Heart left ventricle (tissue), 16 donors: ENCODE results near the gene SERINC5. TPM values are rescaled to one million over a fixed set of nuclear protein-coding genes. Genes with fewer than 3 reads are reported as not detected.

Experiments used
- ATAC-seq, 4 donors: fragments of 200-7000 bp; cut with Tn5 transposase; one replicate each; pipeline ENCODE4 v1.9.1; 2020 to 2022; ENCODE audit warnings: moderate library complexity in 4 of 4, mild to moderate bottlenecking in 3 of 4, moderate number of reproducible peaks in 1 of 4
- DNase-seq, 5 donors: peaks; one replicate each; pipeline ENCODE4 v3.0.0-alpha.2; 2020
- H3K27ac ChIP-seq, 12 donors: fragments of 200-600 bp; sonication (generic) in 4 of 12; one replicate each; pipeline versions ENCODE4 v1.5.0 to v1.8.0; 2016 to 2022; ENCODE audit warnings: mild to moderate bottlenecking in 2 of 12
- H3K27me3 ChIP-seq, 9 donors: fragments of 200-600 bp; sonication (generic) in 2 of 9; one replicate each; pipeline versions ENCODE4 v1.5.1 to v1.8.0; 2016 to 2022; ENCODE audit warnings: mild to moderate bottlenecking in 3 of 9
- H3K36me3 ChIP-seq, 9 donors: fragments of 200-600 bp; sonication (generic) in 2 of 9; one replicate each; pipeline versions ENCODE4 v1.5.0 to v1.8.0; 2018 to 2022; ENCODE audit warnings: mild to moderate bottlenecking in 2 of 9
- H3K4me1 ChIP-seq, 12 donors: fragments of 200-600 bp; sonication (generic) in 4 of 12; one replicate each; pipeline versions ENCODE4 v1.5.0 to v1.8.0; 2016 to 2022; ENCODE audit warnings: mild to moderate bottlenecking in 3 of 12
- H3K4me3 ChIP-seq, 12 donors: fragments of 200-600 bp; sonication (generic) in 4 of 12; one replicate each; pipeline versions ENCODE4 v1.5.0 to v1.8.0; 2017 to 2022; ENCODE audit warnings: mild to moderate bottlenecking in 9 of 12, moderate library complexity in 4 of 12
- H3K9me3 ChIP-seq, 12 donors: fragments of 200-600 bp; sonication (generic) in 4 of 12; one replicate each; pipeline versions ENCODE4 v1.5.0 to v1.8.0; 2016 to 2022; ENCODE audit warnings: mild to moderate bottlenecking in 1 of 12
- CTCF ChIP-seq, 12 donors: fragments of 200-600 bp; sonication (generic) in 4 of 12; IDR thresholded peaks; one replicate each; pipeline versions ENCODE4 v1.5.0 to v1.8.0; 2018 to 2022; ENCODE audit warnings: antibody characterized with exemption in 12 of 12, mild to moderate bottlenecking in 5 of 12
- POLR2A ChIP-seq, 2 donors: fragments of 450-650 bp; IDR thresholded peaks; one replicate each; pipeline ENCODE4 v1.6.1; 2017; ENCODE audit warnings: antibody characterized with exemption in 2 of 2, mild to moderate bottlenecking in 2 of 2, moderate library complexity in 2 of 2
- WGBS, 4 donors: extraction: QIAGEN DNeasy Blood & Tissue Kit in 2 of 4; methylation state at CpG; one replicate each; pipeline versions ENCODE4 v1.1.5 to v1.1.7; 2013 to 2018; 5-methylcytosine and 5-hydroxymethylcytosine counted together
- intact Hi-C, 10 donors: fragments of 100-400 bp; cut with DNase I; formaldehyde crosslinking; loops; one replicate each; pipeline versions ENCODE4 v1.11.1 to v1.14.2; 2022
- polyA plus RNA-seq, 2 donors: library from polyadenylated mRNA; stranded (reverse); fragments of 200-250 nt; gene quantifications; one replicate each; pipeline ENCODE4 v1.2.3, GENCODE V29; 2013
- total RNA-seq, 9 donors: library from RNA; depleted of rRNA in 2 of 9; stranded (reverse); fragments of >200 nt in 2 of 9; fragmentation: NEBNext Ultra II Directional in 3 of 9; extraction: Animal tissue kit (Norgen Biotek cat#: 25700) in 3 of 9; gene quantifications; one replicate each; pipeline versions ENCODE4 v1.1.0 to v1.2.4, GENCODE V29; 2016 to 2023
- donor health status: ischemic (EF 13 %, LVEDD 7.1; RV severe dilation, severe dysfunction).
- donor health status: healthy with polysubstance abuse.
- donor health status: DM: no; HTN: yes; CAD: no.
- donor health status: DM: no; HTN: no; CAD: no.
- donor health status: ischemic (EF 25% LVEDD 6.9; RV normal size, moderate dysfunction).
- donor health status: ischemic (EF 25% LVEDD 5.7; RV mildly dilated, moderate dysfunction).
- donor health status: healthy.
- donor health status: DM: yes; HTN: yes; CAD: no.
- donor health status: ischemic (EF 35%, LVEDD 5.7; RV mildly dilated, moderate dysfunction).
- donor health status: nonischemic (EF 11% LVEDD 7.7; RV severe dilation, severe dysfunction).
- donor health status: DM: yes; HTN: yes; CAD: no.
- donor health status: PGD.
- donor health status: ischemic (EF 29% LVEDD 5.4; RV normal size, mild dysfunction).
- donor health status: nonischemic (EF 23%, LVEDD 6.1; RV moderate dilation, normal function).

The SERINC5 gene
- total and polyA plus RNA-seq, 11 donors = 3.2 to 25.9 (median 13.5) TPM

- Histone ChIP-seq H3K4me1 (peaks cover 3 to 83% (median 20%) of the 10 kb centered on the region in 12 donors), H3K27ac (peak overlapping the region in 5 of 12 donors; percentile 26 to 91 (median 87)), H3K36me3 (peaks cover 0 to 43% (median 33%) of the 10 kb centered on the region in 9 donors), H3K27me3 (no peaks in the 10 kb centered on the region), H3K9me3 (no peaks in the 10 kb centered on the region), H3K4me3 (no peak overlapping the region)
- 51 to 74% (median 72%) methylated on average over 6 of the region's 6 CpGs for WGBS, 4 donors
- ATAC-seq = no peak
- no peak for DNase-seq
- TF ChIP-seq POLR2A (IDR thresholded peaks at IDR 0.05) (no peak), CTCF (IDR thresholded peaks at IDR 0.05) (no peak)
- intact Hi-C loops = loop anchor here in 5 of 10 donors (2.0 to 10.0 kb wide), 8 partner anchors 36 to 114 kb away; partner anchors contain the start of gene SERINC5 (in 4 of the 5)
Measured at GRCh38 chr5:80142996-80143395, 112.9 kb downstream of the SERINC5 start.

GRCh38 chr5:80141681-80142080 is 114.2 kb downstream of the SERINC5 start:
- no peak for TF ChIP-seq POLR2A (IDR thresholded peaks at IDR 0.05)
- no peak for TF ChIP-seq CTCF (IDR thresholded peaks at IDR 0.05)
- ATAC-seq = no peak
- WGBS, 4 donors = 46 to 62% (median 60%) methylated on average over 3 of the region's 3 CpGs
- intact Hi-C loops = loop anchor here in 6 of 10 donors (2.0 to 10.0 kb wide), 9 partner anchors 34 to 265 kb away; partner anchors contain the start of gene SERINC5 (in 5 of the 6)
- Histone ChIP-seq H3K27me3 (no peaks in the 10 kb centered on the region), H3K9me3 (no peaks in the 10 kb centered on the region), H3K4me1 (peaks cover 3 to 87% (median 20%) of the 10 kb centered on the region in 12 donors), H3K27ac (peak overlapping the region; percentile 64 to 94 (median 84)), H3K4me3 (no peak overlapping the region), H3K36me3 (peaks cover 0 to 36% (median 29%) of the 10 kb centered on the region in 9 donors)
- no peak for DNase-seq

GRCh38 chr5:80141147-80141671 is 114.6 kb downstream of the SERINC5 start:
- DNase-seq = peak; percentile 87 to 93 (median 91)
- WGBS, 4 donors = 6 to 16% (median 13%) methylated on average over 13 of the region's 13 CpGs
- Histone ChIP-seq H3K27me3 (no peaks in the 10 kb centered on the region), H3K27ac (peak overlapping the region; percentile 64 to 94 (median 84)), H3K4me1 (peaks cover 3 to 87% (median 22%) of the 10 kb centered on the region in 12 donors), H3K9me3 (no peaks in the 10 kb centered on the region), H3K4me3 (no peak overlapping the region), H3K36me3 (peaks cover 0 to 35% (median 29%) of the 10 kb centered on the region in 9 donors)
- intact Hi-C loops = loop anchor here in 6 of 10 donors (2.0 to 10.0 kb wide), 9 partner anchors 34 to 266 kb away; partner anchors contain the start of gene SERINC5 (in 4 of the 6)
- peak in 2 of 12 donors; percentile 8 to 30 for TF ChIP-seq CTCF (IDR thresholded peaks at IDR 0.05)
- peak in 1 of 2 donors; percentile 26 for TF ChIP-seq POLR2A (IDR thresholded peaks at IDR 0.05)
- peak; percentile 85 to 98 (median 96) for ATAC-seq

DNA sequence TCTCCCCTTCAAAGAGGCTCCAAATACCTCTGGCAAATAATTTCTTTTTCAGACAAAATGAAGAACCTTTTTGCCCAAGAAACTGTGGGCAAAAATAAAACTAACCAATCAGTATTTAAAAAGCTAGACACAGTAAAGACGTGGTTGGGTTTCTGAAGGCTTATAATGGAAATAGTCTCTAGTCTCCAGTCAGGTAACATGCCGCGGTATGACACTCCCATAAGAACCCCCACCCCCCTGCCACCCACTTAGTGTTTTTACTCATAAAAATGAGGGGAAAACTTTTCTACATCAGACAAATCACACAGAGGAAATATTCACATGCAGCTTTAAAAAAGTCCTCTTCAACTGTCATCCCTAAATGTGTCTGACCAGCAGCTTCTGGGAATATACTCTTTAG is 115.4 kb downstream of the SERINC5 start:
- WGBS, 4 donors = 76 to 90% (median 88%) methylated on average over 3 of the region's 3 CpGs

More for the DNA sequence above, 115.4 kb downstream of the SERINC5 start:
- no peak overlapping the region for H3K4me3 ChIP-seq
- H3K36me3 ChIP-seq = peaks cover 0 to 28% (median 22%) of the 10 kb centered on the region in 9 donors
- DNase-seq (no peak), ATAC-seq (no peak)
- no peak for TF ChIP-seq POLR2A (IDR thresholded peaks at IDR 0.05)
- H3K27me3 ChIP-seq = no peaks in the 10 kb centered on the region
- intact Hi-C loops = loop anchor here in 6 of 10 donors (2.0 to 10.0 kb wide), 9 partner anchors 33 to 266 kb away; partner anchors contain the start of gene SERINC5 (in 4 of the 6)
- H3K4me1 ChIP-seq = peaks cover 3 to 87% (median 22%) of the 10 kb centered on the region in 12 donors
- H3K27ac ChIP-seq = peak overlapping the region; percentile 64 to 94 (median 84)
- no peaks in the 10 kb centered on the region for H3K9me3 ChIP-seq
